ENCODE results near the gene FBXL13. TPM values are rescaled to one million over a fixed set of nuclear protein-coding genes. Genes with fewer than 3 reads are reported as not detected.

FBXL13 gene
- total RNA-seq: 0.36 TPM
- long read RNA-seq, partial matches to known transcripts: 0 of 2 reads
- long read RNA-seq, other reads (novel, unspliced or antisense): 2 of 2 reads

DNA sequence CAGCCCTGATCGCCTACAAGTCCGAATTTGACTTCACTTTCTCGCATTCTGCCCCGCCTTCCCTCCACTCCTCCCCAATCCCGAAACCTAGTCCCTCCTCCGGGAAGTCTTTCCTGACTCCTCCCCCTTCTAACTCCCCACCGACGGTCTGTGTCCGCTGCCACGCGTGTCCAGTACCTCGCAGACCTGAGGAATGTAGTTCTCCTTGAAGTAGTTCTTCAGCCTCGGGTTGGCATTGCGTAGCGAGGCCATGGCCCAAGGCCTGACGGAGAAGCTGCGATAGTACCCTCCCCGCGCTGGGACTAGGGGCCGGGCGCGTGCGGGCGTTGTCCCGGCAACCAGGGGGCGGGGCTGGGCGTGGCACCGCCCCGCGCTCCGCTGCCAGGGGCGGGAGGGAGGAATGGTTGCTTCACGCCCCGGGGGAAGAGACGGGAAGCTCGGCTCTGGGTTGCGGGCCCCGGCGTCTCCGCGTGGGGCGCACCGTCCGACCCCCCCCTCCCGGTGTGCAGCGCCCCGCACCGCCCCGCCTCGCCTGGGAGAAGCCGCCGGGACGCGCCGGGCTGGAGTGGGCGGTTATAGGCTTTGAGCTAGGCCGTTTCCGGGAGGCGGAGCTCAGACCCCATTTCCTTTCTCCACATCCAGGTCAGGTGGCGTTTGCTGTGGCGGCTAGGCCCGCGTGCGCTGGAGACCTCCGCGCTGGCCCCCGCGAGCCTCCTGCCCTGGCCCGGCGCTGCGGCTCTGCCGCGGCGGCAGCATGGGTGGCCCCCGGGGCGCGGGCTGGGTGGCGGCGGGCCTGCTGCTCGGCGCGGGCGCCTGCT is at the start of gene FBXL13, which contains the start of gene ARMC10:
FBXL13 (minus strand) TSS at position 278 of the 818 bp plus-strand sequence.
ARMC10 (plus strand) TSS at position 622 of the 818 bp plus-strand sequence; CDS start at position 755, 133 bp downstream.
- DNase-seq: peak; percentile 89
- peak within 1 kb of the TSS; percentile 81 for H3K4me3 ChIP-seq
- TF ChIP-seq, protein P1, sequence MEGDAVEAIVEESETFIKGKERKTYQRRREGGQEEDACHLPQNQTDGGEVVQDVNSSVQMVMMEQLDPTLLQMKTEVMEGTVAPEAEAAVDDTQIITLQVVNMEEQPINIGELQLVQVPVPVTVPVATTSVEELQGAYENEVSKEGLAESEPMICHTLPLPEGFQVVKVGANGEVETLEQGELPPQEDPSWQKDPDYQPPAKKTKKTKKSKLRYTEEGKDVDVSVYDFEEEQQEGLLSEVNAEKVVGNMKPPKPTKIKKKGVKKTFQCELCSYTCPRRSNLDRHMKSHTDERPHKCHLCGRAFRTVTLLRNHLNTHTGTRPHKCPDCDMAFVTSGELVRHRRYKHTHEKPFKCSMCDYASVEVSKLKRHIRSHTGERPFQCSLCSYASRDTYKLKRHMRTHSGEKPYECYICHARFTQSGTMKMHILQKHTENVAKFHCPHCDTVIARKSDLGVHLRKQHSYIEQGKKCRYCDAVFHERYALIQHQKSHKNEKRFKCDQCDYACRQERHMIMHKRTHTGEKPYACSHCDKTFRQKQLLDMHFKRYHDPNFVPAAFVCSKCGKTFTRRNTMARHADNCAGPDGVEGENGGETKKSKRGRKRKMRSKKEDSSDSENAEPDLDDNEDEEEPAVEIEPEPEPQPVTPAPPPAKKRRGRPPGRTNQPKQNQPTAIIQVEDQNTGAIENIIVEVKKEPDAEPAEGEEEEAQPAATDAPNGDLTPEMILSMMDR (IDR thresholded peaks at IDR 0.05; ENCODE audit: borderline replicate concordance): peak; percentile 56
- H3K36me3 ChIP-seq: peaks cover 5% of the 10 kb centered on the region
- peak within 1 kb of the TSS; percentile 93 for H3K27ac ChIP-seq (replicated peaks)
- intact Hi-C loops (cut with micrococcal nuclease): no loop called here
- H3K9me3 ChIP-seq (replicated peaks): no peaks in the 10 kb centered on the region
- no peaks in the 10 kb centered on the region for H3K27me3 ChIP-seq (ENCODE audit: low read depth)
- H3K4me1 ChIP-seq: peaks cover 32% of the 10 kb centered on the region

DNA sequence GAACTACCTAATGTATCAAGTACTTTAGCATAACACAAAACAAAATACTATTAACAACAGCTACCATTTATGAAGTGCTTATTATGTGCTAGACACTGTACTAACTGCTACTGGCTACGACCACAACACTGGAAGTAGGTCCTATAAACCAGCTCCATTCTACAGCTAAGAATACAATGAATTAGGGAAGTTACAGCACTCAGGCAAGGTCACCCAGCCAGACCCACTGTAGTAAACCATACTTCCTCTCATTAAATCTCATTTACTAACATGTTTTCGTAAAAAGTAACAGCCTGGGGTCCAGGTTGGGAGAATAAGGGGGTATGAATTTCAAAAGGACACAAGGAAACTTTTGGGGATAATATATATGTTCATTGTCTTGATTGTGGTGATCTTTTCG is 48.9 kb upstream of the FBXL13 start:
- no peak overlapping the region for H3K4me3 ChIP-seq
- no peaks in the 10 kb centered on the region for H3K9me3 ChIP-seq (replicated peaks)
- peaks cover 67% of the 10 kb centered on the region for H3K36me3 ChIP-seq
- no peak for DNase-seq
- intact Hi-C loops (cut with micrococcal nuclease): no loop called here
- H3K27ac ChIP-seq (replicated peaks): no peak overlapping the region
- TF ChIP-seq, protein P1 (IDR thresholded peaks at IDR 0.05; ENCODE audit: borderline replicate concordance): no peak
- no peaks in the 10 kb centered on the region for H3K4me1 ChIP-seq
- no peaks in the 10 kb centered on the region for H3K27me3 ChIP-seq (ENCODE audit: low read depth)

DNA sequence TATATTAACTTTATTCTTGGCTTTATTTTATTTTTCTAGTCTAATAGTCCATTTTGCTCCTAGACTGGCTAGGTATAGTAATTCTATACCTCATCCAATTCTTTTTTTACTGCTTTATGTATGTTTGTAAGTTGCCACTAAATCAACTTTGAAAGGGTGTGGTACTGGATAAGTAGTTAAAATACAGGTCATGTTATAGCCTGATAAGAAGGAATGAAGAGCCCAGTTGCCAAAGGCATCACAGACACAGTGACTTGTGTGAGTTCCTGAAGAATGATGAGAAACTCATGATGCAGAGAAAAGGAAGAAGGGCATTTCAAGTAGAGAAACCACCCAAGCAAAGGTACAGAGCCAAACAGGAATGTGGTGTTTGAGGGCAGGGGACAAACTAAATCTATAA is 47.0 kb upstream of the FBXL13 start:
- H3K4me1 ChIP-seq: no peaks in the 10 kb centered on the region
- H3K4me3 ChIP-seq: no peak overlapping the region
- DNase-seq: no peak
- H3K36me3 ChIP-seq: peaks cover 51% of the 10 kb centered on the region
- no peaks in the 10 kb centered on the region for H3K9me3 ChIP-seq (replicated peaks)
- no peak overlapping the region for H3K27ac ChIP-seq (replicated peaks)
- intact Hi-C loops (cut with micrococcal nuclease): no loop called here
- TF ChIP-seq, protein P1 (IDR thresholded peaks at IDR 0.05; ENCODE audit: borderline replicate concordance): no peak
- H3K27me3 ChIP-seq (ENCODE audit: low read depth): no peaks in the 10 kb centered on the region

DNA sequence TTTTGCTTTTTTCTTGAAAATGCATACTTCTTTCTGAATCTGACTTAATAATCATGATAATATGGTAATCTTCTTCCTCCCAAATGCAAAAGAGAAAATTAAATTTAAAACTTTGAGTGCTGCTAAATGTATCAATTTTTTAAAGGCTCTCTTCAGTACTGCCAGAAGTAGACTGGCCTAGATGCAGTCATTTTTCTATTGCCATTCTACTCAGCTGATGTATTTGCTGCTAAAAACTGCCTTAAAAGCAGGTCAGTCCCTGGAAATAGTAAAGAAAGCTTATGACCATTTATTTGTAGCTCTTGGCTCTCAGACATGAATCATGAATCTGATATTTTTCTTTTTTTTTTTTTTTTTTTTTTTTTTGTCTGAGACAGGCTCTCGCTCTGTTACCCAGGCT is 45.8 kb upstream of the FBXL13 start:
- H3K27ac ChIP-seq (replicated peaks): no peak overlapping the region

DNA sequence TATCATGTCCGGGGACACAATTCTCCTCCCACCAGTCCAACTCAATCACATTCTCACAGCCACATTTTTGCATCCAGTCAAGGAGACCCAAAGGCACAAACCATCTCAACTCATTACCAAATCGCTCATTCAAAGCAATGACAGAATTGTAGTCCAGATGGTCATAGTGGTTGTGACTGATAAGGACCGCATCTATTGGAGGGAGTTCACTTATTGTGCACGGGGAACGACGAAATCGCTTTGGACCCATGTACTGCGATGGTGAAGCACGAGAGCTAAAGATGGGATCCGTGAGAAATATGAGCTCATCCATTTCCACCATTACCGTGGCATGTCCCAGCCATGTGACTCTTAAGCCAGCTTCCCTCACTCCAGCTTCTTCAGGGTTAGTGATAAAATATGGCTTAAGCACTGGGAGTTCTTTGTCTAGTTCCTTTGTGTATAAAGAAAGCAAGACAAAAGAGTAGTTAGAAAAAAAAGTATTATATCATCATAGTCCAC is 45.2 kb upstream of the FBXL13 start:
- Histone ChIP-seq H3K4me1 (no peaks in the 10 kb centered on the region), H3K4me3 (no peak overlapping the region), H3K36me3 (peaks cover 43% of the 10 kb centered on the region), H3K27me3 (ENCODE audit: low read depth) (no peaks in the 10 kb centered on the region), H3K9me3 (replicated peaks) (no peaks in the 10 kb centered on the region), H3K27ac (replicated peaks) (no peak overlapping the region)
- no peak for DNase-seq
- TF ChIP-seq, protein P1 (IDR thresholded peaks at IDR 0.05; ENCODE audit: borderline replicate concordance): no peak
- intact Hi-C loops (cut with micrococcal nuclease): no loop called here

More for the DNA sequence above, 45.8 kb upstream of the FBXL13 start:
- no peaks in the 10 kb centered on the region for H3K9me3 ChIP-seq (replicated peaks)
- TF ChIP-seq, protein P1 (IDR thresholded peaks at IDR 0.05; ENCODE audit: borderline replicate concordance): no peak
- DNase-seq: no peak
- H3K36me3 ChIP-seq: peaks cover 42% of the 10 kb centered on the region
- no peak overlapping the region for H3K4me3 ChIP-seq
- no peaks in the 10 kb centered on the region for H3K4me1 ChIP-seq
- no peaks in the 10 kb centered on the region for H3K27me3 ChIP-seq (ENCODE audit: low read depth)
- intact Hi-C loops (cut with micrococcal nuclease): no loop called here

Data from left ventricle myocardium inferior (tissue), 1 donor.